Esophagus squamous epithelium (tissue), 4 donors: ENCODE measurements around the gene PYGB.

Source experiments
- POLR2A ChIP-seq, 4 donors: fragments of 450-650 bp; IDR thresholded peaks; one replicate each; pipeline ENCODE4 v1.6.1; 2017; ENCODE audit warnings: antibody characterized with exemption in 4 of 4, mild to moderate bottlenecking in 4 of 4, moderate library complexity in 3 of 4
- TF ChIP-seq, protein P1 (sequence below), 6 experiments: fragments of 450-650 bp in 4 of 6; fragments of 200-600 bp in 2 of 6; sonication (generic) in 2 of 6; IDR thresholded peaks; one replicate each; pipeline ENCODE4 v1.5.1; 2016 to 2019; ENCODE audit warnings: antibody characterized with exemption in 6 of 6, mild to moderate bottlenecking in 4 of 6, moderate library complexity in 4 of 6

DNA sequence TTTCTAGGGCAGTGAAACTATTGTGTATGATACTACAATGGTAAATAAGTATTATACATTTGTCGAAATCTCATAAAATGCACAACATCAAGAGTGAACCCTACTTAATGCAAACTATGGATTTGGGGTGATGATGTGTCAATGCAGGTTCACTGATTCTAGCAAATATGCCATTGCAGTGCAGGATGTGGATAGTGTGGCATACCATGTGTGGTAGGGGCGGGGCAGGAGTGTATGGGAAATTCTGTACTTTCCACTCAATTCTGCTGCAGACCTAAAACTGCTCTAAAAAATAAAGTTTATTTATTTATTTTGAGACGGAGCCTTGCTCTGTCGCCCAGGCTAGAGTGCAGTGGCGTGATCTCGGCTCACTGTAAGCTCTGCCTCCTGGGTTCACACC lies 98.5 kb downstream of the PYGB start:
- TF ChIP-seq, protein P1, sequence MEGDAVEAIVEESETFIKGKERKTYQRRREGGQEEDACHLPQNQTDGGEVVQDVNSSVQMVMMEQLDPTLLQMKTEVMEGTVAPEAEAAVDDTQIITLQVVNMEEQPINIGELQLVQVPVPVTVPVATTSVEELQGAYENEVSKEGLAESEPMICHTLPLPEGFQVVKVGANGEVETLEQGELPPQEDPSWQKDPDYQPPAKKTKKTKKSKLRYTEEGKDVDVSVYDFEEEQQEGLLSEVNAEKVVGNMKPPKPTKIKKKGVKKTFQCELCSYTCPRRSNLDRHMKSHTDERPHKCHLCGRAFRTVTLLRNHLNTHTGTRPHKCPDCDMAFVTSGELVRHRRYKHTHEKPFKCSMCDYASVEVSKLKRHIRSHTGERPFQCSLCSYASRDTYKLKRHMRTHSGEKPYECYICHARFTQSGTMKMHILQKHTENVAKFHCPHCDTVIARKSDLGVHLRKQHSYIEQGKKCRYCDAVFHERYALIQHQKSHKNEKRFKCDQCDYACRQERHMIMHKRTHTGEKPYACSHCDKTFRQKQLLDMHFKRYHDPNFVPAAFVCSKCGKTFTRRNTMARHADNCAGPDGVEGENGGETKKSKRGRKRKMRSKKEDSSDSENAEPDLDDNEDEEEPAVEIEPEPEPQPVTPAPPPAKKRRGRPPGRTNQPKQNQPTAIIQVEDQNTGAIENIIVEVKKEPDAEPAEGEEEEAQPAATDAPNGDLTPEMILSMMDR (IDR thresholded peaks at IDR 0.05), result no peak
- no peak for TF ChIP-seq POLR2A (IDR thresholded peaks at IDR 0.05)
